PC-9 (cell line): ENCODE results near the gene APMAP. TPM values are rescaled to one million over a fixed set of nuclear protein-coding genes. Genes with fewer than 3 reads are reported as not detected.

Source experiments
- BruUV-seq: library from RNA; stranded (reverse); fragments of 400-500 nt; replicated peaks from 2 replicates; lab custom pipeline; 2021; lab: Mats Ljungman, UMichigan
- CTCF ChIA-PET: fragments of 300-600 bp; sonication (Branson Sonifier 250); formaldehyde crosslinking; loops from one replicate; lab custom pipeline; 2022; ENCODE audit warnings: antibody characterized with exemption; lab: Charles Lee
- POLR2A ChIA-PET: fragments of 300-600 bp; sonication (Branson Sonifier 250); formaldehyde crosslinking; loops from one replicate; lab custom pipeline; 2022; ENCODE audit warnings: antibody characterized with exemption; ENCODE audit not compliant: unreplicated experiment; lab: Charles Lee
- DNase-seq, 2 experiments: peaks; one replicate each; pipeline versions ENCODE4 v3.0.0 to v3.0.0-alpha.2; 2015 to 2022; ENCODE audit warnings: mixed read lengths in 1 of 2
- H2AFZ ChIP-seq: fragments of 200-600 bp; sonication (generic); 2 replicates; pipeline ENCODE4 v1.8.1; 2017; ENCODE audit warnings: antibody characterized with exemption
- H3F3A ChIP-seq: fragments of 200-600 bp; sonication (generic); 2 replicates; pipeline ENCODE4 v1.8.1; 2017; ENCODE audit warnings: antibody characterized with exemption, mild to moderate bottlenecking, low read depth; ENCODE audit not compliant: insufficient read depth
- H3K27ac ChIP-seq: fragments of 200-600 bp; sonication (generic); 2 replicates; pipeline ENCODE4 v1.6.1; 2016; ENCODE audit warnings: mixed run types
- H3K27me3 ChIP-seq: fragments of 200-600 bp; sonication (generic); 2 replicates; pipeline ENCODE4 v1.6.1; 2016; ENCODE audit warnings: low read depth, mixed run types; ENCODE audit not compliant: insufficient read depth
- H3K36me3 ChIP-seq: fragments of 200-600 bp; sonication (generic); 2 replicates; pipeline ENCODE4 v1.6.1; 2016; ENCODE audit warnings: low read depth, mixed run types
- H3K4me1 ChIP-seq: fragments of 200-600 bp; sonication (generic); replicated peaks from 2 replicates; pipeline ENCODE4 v1.6.1; 2016; ENCODE audit warnings: mixed run types; ENCODE audit not compliant: insufficient read depth
- H3K4me2 ChIP-seq: fragments of 200-600 bp; sonication (generic); 2 replicates; pipeline ENCODE4 v1.6.1; 2017; ENCODE audit warnings: mixed run types
- H3K4me3 ChIP-seq: fragments of 200-600 bp; sonication (generic); 2 replicates; pipeline ENCODE4 v1.6.1; 2016; ENCODE audit warnings: mixed run types
- H3K79me2 ChIP-seq: fragments of 200-600 bp; sonication (generic); 2 replicates; pipeline ENCODE4 v1.6.1; 2017; ENCODE audit warnings: low read depth, mixed run types
- H3K9me2 ChIP-seq: fragments of 200-600 bp; sonication (generic); 2 replicates; pipeline ENCODE4 v1.8.1; 2017; ENCODE audit warnings: mild to moderate bottlenecking; ENCODE audit not compliant: insufficient read depth
- H3K9me3 ChIP-seq: fragments of 200-600 bp; sonication (generic); 2 replicates; pipeline ENCODE4 v1.8.1; 2016; ENCODE audit warnings: low read depth; ENCODE audit not compliant: insufficient read depth
- H4K20me1 ChIP-seq: fragments of 200-600 bp; sonication (generic); 2 replicates; pipeline ENCODE4 v1.8.1; 2017; ENCODE audit not compliant: insufficient read depth
- EZH2 ChIP-seq: fragments of 200-600 bp; sonication (generic); IDR thresholded peaks from 2 replicates; pipeline ENCODE4 v1.8.0; 2017; ENCODE audit warnings: antibody characterized with exemption, low read depth
- intact Hi-C: fragments of 100-400 bp; cut with micrococcal nuclease; formaldehyde crosslinking; loops from one replicate; pipeline ENCODE4 v1.10.0; 2022; ENCODE audit not compliant: unreplicated experiment
- total RNA-seq: library from RNA; stranded (reverse); gene quantifications from 2 replicates; pipeline ENCODE4 v1.2.3, GENCODE V29; 2021
- TF ChIP-seq, protein P1 (sequence below): fragments of 200-600 bp; sonication (generic); conservative IDR thresholded peaks from 2 replicates; pipeline ENCODE4 v1.6.1; 2017; ENCODE audit warnings: mixed run types, antibody characterized with exemption, mild to moderate bottlenecking, moderate library complexity

APMAP gene
- total RNA-seq, 1 experiment from 2014 or later, result 103 TPM

- BruUV-seq, result no TSS peak
- intact Hi-C loops, result no loop called here
- no peak overlapping the region for H3K4me3 ChIP-seq
These were observed 12.1 kb downstream of the APMAP start for GRCh38 chr20:24980291-24981053.

DNA sequence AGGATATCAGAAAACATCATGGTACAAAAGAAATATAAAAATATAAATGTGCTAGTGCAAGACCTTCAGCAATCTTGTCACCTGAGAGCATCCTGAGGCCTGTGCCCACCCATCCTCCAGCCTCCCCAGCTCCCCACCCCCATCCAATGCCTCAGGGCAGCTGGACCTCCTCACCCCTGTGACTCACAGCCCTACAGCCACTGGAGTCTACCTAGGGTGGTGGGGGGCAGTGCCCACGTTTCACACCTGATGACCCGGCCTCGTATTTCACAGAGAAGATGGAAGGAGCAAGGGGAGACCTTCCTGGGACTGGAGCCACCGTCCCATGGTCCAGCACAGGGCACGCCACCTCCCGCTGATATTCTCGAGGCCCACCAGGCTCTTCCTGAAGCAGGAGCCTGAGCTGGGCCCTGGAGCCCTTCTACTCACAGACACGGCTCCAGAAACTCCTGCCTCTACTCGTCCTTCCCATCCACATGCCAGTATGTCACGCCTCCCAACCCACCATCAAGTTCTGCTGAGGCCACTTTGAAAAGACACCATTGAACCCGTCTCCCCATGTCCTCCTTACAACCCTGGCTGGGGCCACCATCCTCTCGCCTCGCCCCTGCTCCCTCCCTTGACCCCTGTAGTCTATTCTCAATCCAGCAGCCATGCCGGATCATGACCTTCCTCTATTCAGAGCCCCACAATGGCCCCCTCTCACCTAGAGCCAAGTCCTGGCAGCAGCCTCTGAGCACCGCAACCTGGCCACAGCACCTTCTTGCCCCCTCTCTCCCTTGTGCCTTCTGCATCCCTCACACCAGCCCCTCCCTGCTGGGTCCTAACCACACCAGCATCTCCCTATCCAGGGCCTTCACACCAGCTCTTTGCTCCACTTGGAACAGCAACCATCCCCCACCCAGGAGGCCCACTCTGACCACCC, 13.3 kb downstream of the APMAP start:
- no peak for DNase-seq

More at GRCh38 chr20:24980291-24981053, 12.1 kb downstream of the APMAP start:
- no peak for DNase-seq
- Histone ChIP-seq H3K4me2 (no peak overlapping the region), H3K27me3 (no peaks in the 10 kb centered on the region), H3K4me1 (0 out of 2 replicates have a peak, but pooled peaks cover 2% of the 10 kb centered on the region), H3K27ac (no peak overlapping the region), H3K9me2 (no peaks in the 10 kb centered on the region), H3K79me2 (peaks cover 2% of the 10 kb centered on the region; the same call in 1 of the 2 replicates), H3F3A (no peaks in the 10 kb centered on the region), H3K36me3 (peaks cover 35% of the 10 kb centered on the region), H3K9me3 (peaks cover 10% of the 10 kb centered on the region; the same call in 1 of the 2 replicates), H2AFZ (no peak overlapping the region), H4K20me1 (no peaks in the 10 kb centered on the region)
- CTCF ChIA-PET, result no interaction called here
- TF ChIP-seq EZH2, result no peak
- TF ChIP-seq, protein P1, sequence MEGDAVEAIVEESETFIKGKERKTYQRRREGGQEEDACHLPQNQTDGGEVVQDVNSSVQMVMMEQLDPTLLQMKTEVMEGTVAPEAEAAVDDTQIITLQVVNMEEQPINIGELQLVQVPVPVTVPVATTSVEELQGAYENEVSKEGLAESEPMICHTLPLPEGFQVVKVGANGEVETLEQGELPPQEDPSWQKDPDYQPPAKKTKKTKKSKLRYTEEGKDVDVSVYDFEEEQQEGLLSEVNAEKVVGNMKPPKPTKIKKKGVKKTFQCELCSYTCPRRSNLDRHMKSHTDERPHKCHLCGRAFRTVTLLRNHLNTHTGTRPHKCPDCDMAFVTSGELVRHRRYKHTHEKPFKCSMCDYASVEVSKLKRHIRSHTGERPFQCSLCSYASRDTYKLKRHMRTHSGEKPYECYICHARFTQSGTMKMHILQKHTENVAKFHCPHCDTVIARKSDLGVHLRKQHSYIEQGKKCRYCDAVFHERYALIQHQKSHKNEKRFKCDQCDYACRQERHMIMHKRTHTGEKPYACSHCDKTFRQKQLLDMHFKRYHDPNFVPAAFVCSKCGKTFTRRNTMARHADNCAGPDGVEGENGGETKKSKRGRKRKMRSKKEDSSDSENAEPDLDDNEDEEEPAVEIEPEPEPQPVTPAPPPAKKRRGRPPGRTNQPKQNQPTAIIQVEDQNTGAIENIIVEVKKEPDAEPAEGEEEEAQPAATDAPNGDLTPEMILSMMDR, result no peak
- POLR2A ChIA-PET, result no interaction called here

GRCh38 chr20:24978513-24978912, 14.0 kb downstream of the APMAP start:
- no peaks in the 10 kb centered on the region for H3K9me2 ChIP-seq
- H3K36me3 ChIP-seq, result peaks cover 32% of the 10 kb centered on the region
- no peaks in the 10 kb centered on the region for H3K4me1 ChIP-seq
- no peaks in the 10 kb centered on the region for H3K79me2 ChIP-seq
- H3K27ac ChIP-seq, result no peak overlapping the region
- no peaks in the 10 kb centered on the region for H3K27me3 ChIP-seq
- no peak overlapping the region for H2AFZ ChIP-seq
- no peaks in the 10 kb centered on the region for H4K20me1 ChIP-seq
- no peak overlapping the region for H3K4me2 ChIP-seq
- CTCF ChIA-PET, result interaction anchor here (0.6 kb wide), 1 partner anchor 17 kb away, joined by 4 read pairs; no protein-coding TSS in a partner anchor
- H3K4me3 ChIP-seq, result no peak overlapping the region
- intact Hi-C loops, result no loop called here
- H3F3A ChIP-seq, result no peaks in the 10 kb centered on the region
- POLR2A ChIA-PET, result no interaction called here
- BruUV-seq, result no TSS peak
- DNase-seq, result no peak
- H3K9me3 ChIP-seq, result peaks cover 10% of the 10 kb centered on the region; the same call in 1 of the 2 replicates
- TF ChIP-seq, protein P1, result no peak
- no peak for TF ChIP-seq EZH2

More for the DNA sequence above, 13.3 kb downstream of the APMAP start:
- intact Hi-C loops, result no loop called here
- Histone ChIP-seq H3K36me3 (peaks cover 35% of the 10 kb centered on the region), H3K4me2 (no peak overlapping the region), H3K27me3 (no peaks in the 10 kb centered on the region), H2AFZ (no peak overlapping the region), H4K20me1 (no peaks in the 10 kb centered on the region), H3K4me3 (no peak overlapping the region), H3K4me1 (no peaks in the 10 kb centered on the region), H3K9me3 (peaks cover 10% of the 10 kb centered on the region; the same call in 1 of the 2 replicates), H3F3A (no peaks in the 10 kb centered on the region), H3K27ac (no peak overlapping the region), H3K79me2 (no peaks in the 10 kb centered on the region), H3K9me2 (no peaks in the 10 kb centered on the region)
- TF ChIP-seq, protein P1, result no peak
- TF ChIP-seq EZH2, result no peak
- ChIA-PET CTCF (interaction anchor here (0.6 kb wide), 1 partner anchor 17 kb away, joined by 4 read pairs; no protein-coding TSS in a partner anchor), POLR2A (no interaction called here)
- no TSS peak for BruUV-seq
